HTERT RPE-1 (cell line): ENCODE data around the gene CLTB.
"Not testable (repeated sequence)": the region's sequence is repeated elsewhere in the genome, so short reads cannot be mapped to it uniquely, and the experiment has no call there.

Source experiments
- in situ Hi-C: fragments of 300-500 bp; cut with MboI; formaldehyde crosslinking; loops from 4 replicates; pipeline ENCODE4 v1.14.3; 2020; ENCODE audit warnings: low sequenced_read_pairs

Gene CLTB

GRCh38 chr5:176427971-176428370 lies 11.6 kb upstream of the CLTB start:
- in situ Hi-C loops, result no loop called here

- in situ Hi-C loops, result no loop called here
Measured at GRCh38 chr5:176426876-176427275, 10.5 kb upstream of the CLTB start.

DNA sequence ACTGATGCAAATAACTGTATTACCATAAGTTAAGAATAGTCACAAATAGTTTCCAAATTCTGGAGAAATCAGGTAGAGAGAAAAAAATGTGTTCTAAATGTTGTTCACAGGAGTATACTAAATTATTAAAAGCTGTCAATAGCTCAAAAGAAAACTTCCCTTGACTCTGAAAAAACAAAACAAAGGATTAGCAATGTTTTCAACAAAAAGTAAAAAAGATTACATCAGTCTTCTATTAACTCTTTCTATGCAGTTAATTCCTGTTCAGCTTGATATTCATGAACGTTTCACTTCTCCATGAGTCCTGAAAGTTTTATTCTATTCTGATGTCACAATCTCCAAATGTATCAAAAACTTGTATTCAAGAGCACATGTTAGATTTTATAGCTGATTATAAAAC lies 9.5 kb upstream of the CLTB start:
- in situ Hi-C loops, result no loop called here

DNA sequence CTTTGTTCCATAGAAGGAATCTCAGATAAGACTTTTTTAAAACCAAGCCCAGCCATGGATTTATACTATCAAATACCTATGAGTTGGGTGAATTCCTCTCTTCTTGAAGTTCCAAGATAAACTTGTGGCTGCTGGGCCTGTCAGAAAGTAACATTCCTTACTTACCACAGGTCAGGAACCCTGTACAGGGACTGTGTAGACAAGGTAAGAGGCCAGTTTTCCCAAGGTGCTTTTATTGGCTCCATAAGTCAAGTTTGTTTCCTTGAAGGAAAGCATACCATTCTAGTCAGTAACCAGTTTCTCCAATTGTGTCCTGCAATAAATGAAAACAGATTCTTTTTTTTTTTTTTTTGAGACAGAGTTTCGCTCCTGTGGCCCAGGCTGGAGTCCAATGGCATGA lies 8.8 kb upstream of the CLTB start:
- in situ Hi-C loops, result no loop called here

DNA sequence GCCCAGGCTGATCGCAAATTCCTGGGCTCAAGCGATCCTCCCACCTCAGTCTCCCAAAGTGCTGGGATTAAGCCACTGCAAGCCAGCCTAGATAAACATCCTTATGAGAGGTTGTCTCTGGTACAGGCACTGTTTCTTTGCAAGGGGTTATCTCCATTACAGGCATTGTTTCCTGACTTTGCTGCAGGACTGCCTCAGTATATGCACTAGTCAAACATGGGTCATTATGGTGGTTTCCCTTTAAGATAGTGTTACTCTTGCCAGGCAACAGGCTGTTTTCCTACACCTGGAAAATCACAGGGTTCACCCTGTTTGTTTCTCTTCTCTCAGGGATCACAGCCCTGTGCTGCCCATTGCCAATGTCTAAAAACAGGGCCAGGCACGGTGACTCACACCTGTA lies 7.8 kb upstream of the CLTB start:
- in situ Hi-C loops, result no loop called here

GRCh38 chr5:176420972-176421544 lies 4.7 kb upstream of the CLTB start:
- in situ Hi-C loops, result no loop called here

DNA sequence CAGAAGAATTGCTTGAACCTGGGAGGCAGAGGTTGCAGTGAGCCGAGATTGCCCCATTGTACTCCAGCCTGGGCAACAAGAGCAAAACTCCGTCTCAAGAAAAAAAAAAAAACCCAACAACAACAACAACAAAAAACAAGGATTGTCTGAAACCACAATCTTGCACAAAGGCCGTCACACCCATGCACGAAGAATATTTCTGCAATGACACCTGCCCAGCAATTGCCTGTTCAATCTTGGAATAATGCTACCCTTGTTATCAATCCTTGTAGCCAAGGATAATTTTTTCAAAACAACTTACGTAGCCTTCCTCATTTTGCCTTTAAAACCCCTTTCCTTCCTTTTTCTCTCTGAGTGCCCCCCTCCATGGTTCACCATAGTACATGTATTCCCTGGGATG lies 3.7 kb upstream of the CLTB start:
- in situ Hi-C loops, result no loop called here

- in situ Hi-C loops, result no loop called here
Measured at GRCh38 chr5:176418251-176418650, 1.9 kb upstream of the CLTB start.

- in situ Hi-C loops, result no loop called here
Measured at GRCh38 chr5:176416965-176417364, 626 bp upstream of the CLTB start.

- in situ Hi-C loops, result no loop called here
Measured at GRCh38 chr5:176415240-176415951, 943 bp downstream of the CLTB start.

DNA sequence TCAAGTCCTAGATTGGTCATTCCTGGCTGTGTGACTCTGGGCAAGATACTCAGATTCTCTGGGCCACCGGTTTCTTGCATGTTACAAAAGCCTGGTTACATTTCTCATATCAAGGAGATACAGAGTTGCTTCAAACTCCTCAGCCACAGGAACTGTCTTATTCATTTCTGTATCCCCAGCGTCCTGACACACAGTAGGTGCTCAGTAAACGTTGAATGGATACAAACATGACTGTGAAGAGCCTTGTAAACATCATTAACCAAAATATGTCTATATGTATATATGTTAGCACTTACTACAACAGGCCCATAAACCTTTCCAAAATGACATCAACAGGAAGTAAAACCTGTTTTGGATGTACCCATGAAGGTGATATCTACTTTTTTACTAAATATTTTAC lies 1.6 kb downstream of the CLTB start:
- in situ Hi-C loops, result no loop called here

GRCh38 chr5:176413709-176414191 lies 2.6 kb downstream of the CLTB start:
- in situ Hi-C loops, result no loop called here

- in situ Hi-C loops, result no loop called here
Measured at GRCh38 chr5:176413255-176413565, 3.1 kb downstream of the CLTB start.

DNA sequence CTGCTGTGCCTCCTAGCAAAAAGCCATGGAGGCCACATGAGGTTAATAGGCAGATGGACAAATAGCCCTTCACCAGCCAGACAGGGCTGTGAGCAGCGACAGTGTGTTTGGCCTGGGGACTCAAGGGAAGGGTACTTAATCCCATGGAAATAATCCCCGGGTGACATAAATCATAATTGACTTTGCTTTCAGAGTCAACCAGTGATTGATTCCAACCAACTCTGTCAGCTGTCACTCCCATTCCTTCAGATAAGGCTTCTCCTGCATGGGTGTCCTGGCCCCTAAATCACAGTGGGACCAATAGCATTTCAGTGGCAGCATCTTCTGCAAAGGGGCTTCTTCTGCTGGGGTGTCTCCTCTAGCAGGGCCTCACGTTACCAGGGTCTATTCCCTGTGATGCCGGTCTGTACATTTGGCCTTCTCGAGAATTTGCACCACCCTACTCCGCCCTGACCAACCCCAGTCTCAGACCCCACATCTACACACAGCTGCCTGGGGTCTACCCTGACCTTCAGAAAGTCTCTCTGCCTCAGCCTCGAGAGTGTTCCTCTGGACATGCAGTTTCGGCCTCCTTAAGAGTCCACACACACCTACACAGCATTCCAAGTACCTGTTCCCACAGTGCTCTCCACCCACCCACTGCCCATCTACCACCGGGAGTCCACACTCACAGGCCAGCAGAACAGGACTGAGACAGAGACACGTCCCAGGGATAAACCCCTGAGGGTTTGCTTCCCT lies 3.7 kb downstream of the CLTB start:
- in situ Hi-C loops, result no loop called here

DNA sequence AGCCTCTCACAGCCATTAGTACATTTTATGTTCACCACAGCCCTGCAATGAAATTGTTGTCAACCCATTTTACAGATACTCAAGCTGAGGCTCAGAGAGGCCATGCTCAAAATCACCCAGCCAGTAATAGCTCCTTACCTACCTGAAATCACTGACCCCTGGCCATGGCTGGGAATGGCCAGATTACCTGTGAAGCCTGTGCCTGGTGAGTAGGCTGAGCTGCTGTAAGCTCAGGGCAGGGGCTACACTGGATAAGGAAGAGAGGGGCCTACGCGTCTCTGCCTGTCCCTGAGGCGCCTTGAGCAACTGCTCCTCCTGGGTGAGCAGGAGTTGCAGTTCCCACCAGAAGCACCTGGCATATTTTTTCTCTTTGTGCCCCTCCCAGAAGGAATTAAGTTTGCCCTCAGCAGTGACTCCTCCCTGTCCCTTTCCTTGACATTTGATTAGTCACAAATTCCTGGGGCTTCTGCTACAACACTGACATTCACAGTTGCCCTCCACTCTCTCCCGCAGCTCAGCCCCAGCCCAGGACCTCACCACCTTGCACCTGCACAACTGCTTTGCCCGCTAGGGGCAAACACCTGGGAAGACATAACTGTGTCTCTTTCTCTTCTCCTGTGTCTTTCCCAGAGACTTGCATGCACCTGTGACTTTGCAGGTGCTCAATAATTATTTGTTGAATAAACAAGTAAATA lies 5.7 kb downstream of the CLTB start:
- in situ Hi-C loops, result no loop called here

- in situ Hi-C loops, result no loop called here
Measured at GRCh38 chr5:176409765-176410164, 6.6 kb downstream of the CLTB start.

GRCh38 chr5:176408590-176408989 lies 7.7 kb downstream of the CLTB start:
- in situ Hi-C loops, result no loop called here

DNA sequence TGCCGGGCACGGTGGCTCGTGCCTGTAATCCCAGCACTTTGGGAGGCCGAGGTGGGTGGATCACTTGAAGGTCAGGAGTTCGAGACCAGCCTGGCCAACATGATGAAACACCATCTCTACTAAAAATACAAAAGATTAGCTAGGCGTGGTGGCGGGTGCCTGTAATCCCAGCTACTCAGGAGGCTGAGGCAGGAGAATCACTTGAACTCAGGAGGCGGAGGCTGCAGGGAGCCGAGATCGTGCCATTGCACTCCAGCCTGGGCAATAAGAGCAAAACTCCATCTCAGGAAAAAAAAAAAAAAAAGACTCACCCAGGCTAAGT lies 8.1 kb downstream of the CLTB start:
- in situ Hi-C loops, result not testable (repeated sequence)

- in situ Hi-C loops, result no loop called here
Measured at GRCh38 chr5:176407456-176408251, 8.7 kb downstream of the CLTB start.

DNA sequence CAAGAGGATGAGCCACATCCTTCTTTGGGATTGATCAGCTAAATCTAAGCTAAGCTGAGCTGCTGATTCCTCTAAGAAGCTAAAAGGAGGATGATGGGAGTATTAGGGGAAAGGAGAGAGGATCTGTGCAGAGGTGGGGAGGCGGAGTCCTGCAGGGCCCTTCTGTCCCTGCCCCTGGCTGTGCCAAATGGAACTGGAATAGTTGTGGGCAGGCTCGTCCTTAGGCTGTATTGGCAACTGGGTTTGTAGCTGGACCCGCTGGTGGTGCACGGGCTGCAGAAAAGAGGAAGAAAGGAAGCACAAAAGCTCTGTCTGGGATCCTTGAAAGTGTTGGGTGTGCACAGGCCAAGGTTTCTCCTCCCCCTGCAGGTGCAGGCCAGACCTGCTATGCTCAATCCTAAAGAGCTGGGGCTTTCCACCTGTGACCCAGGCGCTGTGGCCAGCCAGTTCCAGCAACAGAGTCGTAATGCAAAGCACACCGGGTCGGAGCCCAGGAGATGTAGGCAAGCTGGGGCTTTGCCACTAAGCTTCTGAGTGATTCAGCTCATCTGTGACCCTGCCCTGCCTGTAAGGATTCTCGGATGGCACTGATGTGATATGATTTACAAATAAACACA lies 9.8 kb downstream of the CLTB start:
- in situ Hi-C loops, result no loop called here
